Choroid plexus epithelial cell (primary cell): ENCODE results near the gene SHISAL1.

Experiments used
- DNase-seq: peaks from one replicate; pipeline ENCODE4 v3.0.0-alpha.2; 2010; ENCODE audit warnings: low read depth
- H3K4me3 ChIP-seq: 2 replicates; pipeline ENCODE4 v1.5.1; 2011; ENCODE audit warnings: low read depth, mild to moderate bottlenecking, control low read depth, low read length, moderate library complexity
- CTCF ChIP-seq: conservative IDR thresholded peaks from 2 replicates; pipeline ENCODE4 v1.5.1; 2011; ENCODE audit warnings: low read depth, mild to moderate bottlenecking, control low read depth, inconsistent platforms, low read length, moderate library complexity

SHISAL1 gene

GRCh38 chr22:44268431-44269116 lies 44.2 kb downstream of the SHISAL1 start:
- TF ChIP-seq CTCF = no peak
- no peak overlapping the region for H3K4me3 ChIP-seq
- DNase-seq = no peak

GRCh38 chr22:44267856-44268255 lies 44.9 kb downstream of the SHISAL1 start:
- no peak for DNase-seq
- no peak overlapping the region for H3K4me3 ChIP-seq
- TF ChIP-seq CTCF = no peak

- TF ChIP-seq CTCF = no peak
- no peak overlapping the region for H3K4me3 ChIP-seq
- DNase-seq = no peak
Measured at GRCh38 chr22:44266796-44267760, 45.7 kb downstream of the SHISAL1 start.

GRCh38 chr22:44263547-44263946 lies 49.2 kb downstream of the SHISAL1 start:
- H3K4me3 ChIP-seq = no peak overlapping the region
- DNase-seq = no peak
- no peak for TF ChIP-seq CTCF

GRCh38 chr22:44261861-44262595 lies 50.7 kb downstream of the SHISAL1 start:
- H3K4me3 ChIP-seq = no peak overlapping the region
- no peak for DNase-seq
- no peak for TF ChIP-seq CTCF

GRCh38 chr22:44261164-44261860 lies 51.4 kb downstream of the SHISAL1 start:
- no peak for TF ChIP-seq CTCF
- DNase-seq = no peak
- H3K4me3 ChIP-seq = no peak overlapping the region
